SKM-1 treated with dmso at 0.1 percent for 144 hours (cell line): ENCODE measurements around the gene AMPD3.

Experiments used
- DNase-seq: peaks from one replicate; lab custom pipeline; 2025; ENCODE audit not compliant: unreplicated experiment; lab: John Stamatoyannopoulos, UW

The AMPD3 gene

GRCh38 chr11:10500757-10501684 is 46.0 kb downstream of the AMPD3 start:
- no peak for DNase-seq

- no peak for DNase-seq
Measured at GRCh38 chr11:10502065-10502680, 47.1 kb downstream of the AMPD3 start.

GRCh38 chr11:10502770-10503169 is 47.7 kb downstream of the AMPD3 start:
- peak; percentile 68 for DNase-seq

- peak; percentile 89 for DNase-seq
Measured at GRCh38 chr11:10503221-10503620, 48.2 kb downstream of the AMPD3 start.

GRCh38 chr11:10503777-10504480 is 48.9 kb downstream of the AMPD3 start:
- peak; percentile 72 for DNase-seq

- no peak for DNase-seq
Measured at GRCh38 chr11:10504490-10504889, 49.4 kb downstream of the AMPD3 start.

GRCh38 chr11:10505278-10506007 is 50.4 kb downstream of the AMPD3 start:
- DNase-seq = no peak

GRCh38 chr11:10506008-10506370 is 50.9 kb downstream of the AMPD3 start:
- DNase-seq = no peak

GRCh38 chr11:10511181-10511621 is 56.1 kb downstream of the AMPD3 start:
- no peak for DNase-seq

- no peak for DNase-seq
Measured at GRCh38 chr11:10514202-10514601, 59.1 kb downstream of the AMPD3 start.

- DNase-seq = no peak
Measured at GRCh38 chr11:10514709-10515108, 59.6 kb downstream of the AMPD3 start.

- DNase-seq = no peak
Measured at GRCh38 chr11:10515418-10515817, 60.4 kb downstream of the AMPD3 start.

- no peak for DNase-seq
Measured at GRCh38 chr11:10518123-10518522, 63.1 kb downstream of the AMPD3 start.

- DNase-seq = no peak
Measured at GRCh38 chr11:10518891-10519290, 63.8 kb downstream of the AMPD3 start.

GRCh38 chr11:10519630-10520029 is 64.6 kb downstream of the AMPD3 start:
- DNase-seq = no peak

GRCh38 chr11:10520562-10520961 is 65.5 kb downstream of the AMPD3 start:
- no peak for DNase-seq

- no peak for DNase-seq
Measured at GRCh38 chr11:10522276-10522675, 67.2 kb downstream of the AMPD3 start.

- no peak for DNase-seq
Measured at GRCh38 chr11:10522921-10523320, 67.9 kb downstream of the AMPD3 start.

- DNase-seq = no peak
Measured at GRCh38 chr11:10524471-10524870, 69.4 kb downstream of the AMPD3 start.

GRCh38 chr11:10526974-10527918 is 72.2 kb downstream of the AMPD3 start:
- no peak for DNase-seq
